GM12872 (cell line): ENCODE results near the gene MYO7B.
A peak's percentile ranks its signal among the peaks of the same experiment; 100 is the strongest.

Source experiments
- CTCF ChIP-seq: IDR thresholded peaks from 3 replicates; pipeline ENCODE4 v1.5.1; 2011; ENCODE audit warnings: low read depth, mild to moderate bottlenecking, low read length, moderate library complexity; ENCODE audit not compliant: insufficient read depth

MYO7B gene

GRCh38 chr2:127589358-127589757 is 53.9 kb downstream of the MYO7B start:
- TF ChIP-seq CTCF = no peak

DNA sequence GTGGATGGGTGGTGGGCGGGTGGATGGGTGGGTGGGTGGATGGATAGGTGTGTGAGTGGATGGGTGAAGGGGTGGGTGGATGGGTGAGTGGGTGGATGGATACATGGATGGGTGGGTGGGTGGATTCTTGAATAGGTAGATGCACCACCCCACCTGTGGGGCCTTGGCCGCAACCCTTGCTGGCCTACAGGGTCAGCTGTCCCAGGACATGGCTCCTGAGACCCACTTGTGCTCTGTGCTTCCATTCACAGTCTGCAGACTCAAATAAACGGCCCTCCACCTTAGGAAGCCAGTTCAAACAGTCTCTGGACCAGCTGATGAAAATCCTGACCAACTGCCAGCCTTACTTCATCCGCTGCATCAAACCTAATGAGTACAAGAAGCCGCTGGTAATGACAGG is 54.4 kb downstream of the MYO7B start:
- no peak for TF ChIP-seq CTCF

GRCh38 chr2:127590386-127591190 is 55.1 kb downstream of the MYO7B start:
- TF ChIP-seq CTCF = no peak

- TF ChIP-seq CTCF = peak; percentile 99
Observed at GRCh38 chr2:127591221-127591923, 55.9 kb downstream of the MYO7B start.

DNA sequence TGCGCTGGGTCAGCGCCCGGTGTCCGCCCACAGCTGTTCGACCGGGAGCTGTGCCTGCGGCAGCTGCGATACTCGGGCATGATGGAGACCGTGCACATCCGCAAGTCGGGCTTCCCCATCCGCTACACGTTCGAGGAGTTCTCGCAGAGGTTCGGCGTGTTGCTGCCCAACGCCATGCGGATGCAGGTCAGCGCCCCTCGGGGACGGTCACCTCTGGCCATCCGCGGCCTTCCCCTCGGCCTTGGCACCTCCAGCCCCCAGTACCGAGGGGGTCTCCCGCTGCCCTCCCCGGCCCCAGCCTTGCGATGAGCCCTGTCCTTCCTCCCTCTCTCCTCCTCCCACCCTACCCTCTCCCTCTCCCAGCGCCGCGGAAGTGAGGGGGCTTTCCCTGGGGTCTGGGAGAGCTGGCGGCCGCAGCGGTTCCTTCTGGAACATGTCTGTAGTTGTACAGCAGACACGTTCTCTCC is 57.3 kb downstream of the MYO7B start:
- no peak for TF ChIP-seq CTCF

- no peak for TF ChIP-seq CTCF
Observed at GRCh38 chr2:127593228-127594115, 58.0 kb downstream of the MYO7B start.

DNA sequence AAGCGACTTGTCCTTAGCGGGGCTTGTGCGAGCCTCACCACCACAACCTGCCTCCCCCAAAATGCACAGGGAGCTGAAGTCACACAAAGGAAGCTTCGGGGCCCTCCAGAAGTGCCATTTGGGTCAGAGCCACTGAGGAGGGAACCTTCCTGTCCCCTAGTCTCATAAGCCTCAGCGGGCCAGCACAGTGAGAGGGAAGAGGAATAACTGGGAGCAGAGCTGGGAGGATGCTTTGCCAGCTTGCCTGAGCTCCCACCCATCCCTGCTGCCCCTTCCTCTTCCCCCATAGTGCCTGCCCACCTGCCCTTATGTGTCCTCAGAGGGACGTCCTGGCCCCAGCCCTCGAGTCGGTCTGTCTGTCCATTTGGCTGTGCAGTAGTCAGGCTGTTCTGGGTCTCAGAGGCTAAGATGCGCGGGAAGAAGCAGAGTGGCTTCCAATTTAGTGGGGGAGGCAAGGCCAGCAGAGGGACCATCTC is 58.7 kb downstream of the MYO7B start:
- TF ChIP-seq CTCF = no peak
